ENCODE results near the gene TREML4.

DNA sequence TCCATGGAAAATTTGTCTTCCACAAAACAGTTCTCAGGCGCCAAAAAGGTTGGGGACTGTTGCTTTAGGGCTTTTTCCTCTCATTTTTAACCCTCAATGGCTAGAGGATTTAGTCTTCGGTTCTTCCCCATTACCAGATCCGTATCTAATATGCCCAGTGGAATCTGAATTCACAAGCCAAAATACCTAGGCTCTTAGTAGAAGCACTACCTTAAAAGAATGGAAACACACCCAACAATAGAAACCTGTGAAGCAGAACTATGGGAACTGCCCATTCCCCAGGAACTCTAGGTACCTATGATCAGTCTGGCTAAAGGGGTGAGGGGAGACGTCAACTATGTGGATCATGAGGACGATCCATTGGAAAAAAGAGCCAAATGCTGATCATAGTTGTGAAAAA, 3.1 kb downstream of the TREML4 start:
- no peak for TF ChIP-seq EP300 (IDR thresholded peaks at IDR 0.05; ENCODE audit: low read depth)
- TF ChIP-seq, protein P1, sequence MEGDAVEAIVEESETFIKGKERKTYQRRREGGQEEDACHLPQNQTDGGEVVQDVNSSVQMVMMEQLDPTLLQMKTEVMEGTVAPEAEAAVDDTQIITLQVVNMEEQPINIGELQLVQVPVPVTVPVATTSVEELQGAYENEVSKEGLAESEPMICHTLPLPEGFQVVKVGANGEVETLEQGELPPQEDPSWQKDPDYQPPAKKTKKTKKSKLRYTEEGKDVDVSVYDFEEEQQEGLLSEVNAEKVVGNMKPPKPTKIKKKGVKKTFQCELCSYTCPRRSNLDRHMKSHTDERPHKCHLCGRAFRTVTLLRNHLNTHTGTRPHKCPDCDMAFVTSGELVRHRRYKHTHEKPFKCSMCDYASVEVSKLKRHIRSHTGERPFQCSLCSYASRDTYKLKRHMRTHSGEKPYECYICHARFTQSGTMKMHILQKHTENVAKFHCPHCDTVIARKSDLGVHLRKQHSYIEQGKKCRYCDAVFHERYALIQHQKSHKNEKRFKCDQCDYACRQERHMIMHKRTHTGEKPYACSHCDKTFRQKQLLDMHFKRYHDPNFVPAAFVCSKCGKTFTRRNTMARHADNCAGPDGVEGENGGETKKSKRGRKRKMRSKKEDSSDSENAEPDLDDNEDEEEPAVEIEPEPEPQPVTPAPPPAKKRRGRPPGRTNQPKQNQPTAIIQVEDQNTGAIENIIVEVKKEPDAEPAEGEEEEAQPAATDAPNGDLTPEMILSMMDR (IDR thresholded peaks at IDR 0.05) = no peak

All from transverse colon (tissue), 3 donors.